GM12878 (cell line): ENCODE measurements around the gene EVI2B. TPM values are rescaled to one million over a fixed set of nuclear protein-coding genes. Genes with fewer than 3 reads are reported as not detected.

Source experiments
- CBFB ChIP-seq: IDR thresholded peaks from 2 replicates; pipeline ENCODE4 v1.6.1; 2016; ENCODE audit warnings: antibody characterized with exemption, low read depth
- CHD1 ChIP-seq: IDR thresholded peaks from 2 replicates; pipeline ENCODE4 v1.6.1; 2012; ENCODE audit warnings: low read depth, low read length, improper control_type of control experiment
- EP300 ChIP-seq, 2 experiments: fragments of 150-350 bp in 1 of 2; IDR thresholded peaks; 2 replicates each; pipeline ENCODE4 v1.6.1; 2011 to 2012; ENCODE audit warnings: low read depth in 2 of 2, low read length in 2 of 2, borderline replicate concordance in 1 of 2, improper control_type of control experiment in 1 of 2, inconsistent platforms in 1 of 2; ENCODE audit not compliant: control insufficient read depth in 1 of 2
- SIX5 ChIP-seq: IDR thresholded peaks from 2 replicates; pipeline ENCODE4 v1.6.1; 2011; ENCODE audit warnings: mild to moderate bottlenecking, low read depth, low read length, moderate library complexity; ENCODE audit not compliant: severe bottlenecking
- SREBF2 ChIP-seq: IDR thresholded peaks from 2 replicates; pipeline ENCODE4 v1.6.1; 2012; ENCODE audit warnings: mild to moderate bottlenecking, low read length
- TBL1XR1 ChIP-seq: IDR thresholded peaks from 2 replicates; pipeline ENCODE4 v1.6.1; 2012; ENCODE audit warnings: low read depth, low read length, improper control_type of control experiment
- TCF12 ChIP-seq: IDR thresholded peaks from 2 replicates; pipeline ENCODE4 v1.6.1; 2011; ENCODE audit warnings: low read depth, mild to moderate bottlenecking, low read length
- YY1 ChIP-seq: IDR thresholded peaks from 2 replicates; pipeline ENCODE4 v1.6.1; 2011; ENCODE audit warnings: low read depth, mild to moderate bottlenecking, low read length
- polyA plus RNA-seq, 11 experiments: library from polyadenylated mRNA; depleted of rRNA in 4 of 11; unstranded in 6 of 11; stranded (reverse) in 5 of 11; fragments of >200 nt; fragmentation: Nextera tagmentation in 4 of 11; fragmentation: Illumina TruSeq in 1 of 11; extraction: Ambion mirVana in 4 of 11; extraction: Trizol in 1 of 11; gene quantifications; 1 replicate in 1 of 11; 2 replicates in 10 of 11; pipeline versions ENCODE4 v1.2.1 to v1.2.3, GENCODE V29; 2011 to 2016; ENCODE audit warnings: inconsistent platforms in 2 of 11, missing spikeins in 2 of 11, low read depth in 1 of 11
- total RNA-seq, 4 experiments: library from RNA; depleted of rRNA in 3 of 4; stranded (reverse); fragments of >200 nt in 3 of 4; fragmentation: Illumina TruSeq in 1 of 4; extraction: Trizol in 1 of 4; gene quantifications; 2 replicates each; pipeline versions ENCODE4 v1.2.1 to v1.2.3, GENCODE V29; 2013 to 2021
- TF ChIP-seq, protein P1 (sequence below): IDR thresholded peaks from 2 replicates; pipeline ENCODE4 v1.6.1; 2012; ENCODE audit warnings: improper control_type of control experiment, low read depth, low read length; ENCODE audit not compliant: insufficient replicate concordance
- TF ChIP-seq, protein P2 (sequence below): fragments of 150-350 bp; IDR thresholded peaks from 2 replicates; pipeline ENCODE4 v1.6.1; 2014; ENCODE audit warnings: mild to moderate bottlenecking, low read depth, low read length
- TF ChIP-seq, protein P3 (sequence below): fragments of 450-650 bp; IDR thresholded peaks from 2 replicates; pipeline ENCODE4 v1.6.1; 2017; ENCODE audit warnings: mild to moderate bottlenecking, moderate library complexity

EVI2B gene
- total and polyA plus RNA-seq, 10 of the 15 experiments (the other 5 are each of a cell fraction or from before 2014, with no cell fraction given): 26.2 to 195 (median 52.0) TPM

DNA sequence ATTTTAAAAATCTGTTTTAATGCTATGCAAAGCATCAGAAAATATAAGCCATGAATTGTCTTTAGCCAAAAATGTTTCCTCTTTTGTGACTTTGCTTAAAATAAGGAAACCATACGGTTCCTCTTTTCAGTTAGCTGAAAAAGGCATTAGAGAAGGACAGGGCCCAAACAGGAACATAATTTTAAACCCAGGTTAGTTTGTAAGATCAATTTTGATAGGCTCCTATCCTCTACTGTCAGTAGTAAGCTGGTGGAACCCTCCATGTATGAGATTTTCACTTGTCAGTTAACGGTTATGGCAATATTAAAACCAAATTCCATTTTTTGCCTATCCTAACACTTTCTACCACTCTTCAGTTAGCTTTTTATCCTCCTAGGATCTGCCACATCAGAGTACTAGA is 4.3 kb downstream of the EVI2B start (continued):
- no peak for TF ChIP-seq EP300 (IDR thresholded peaks at IDR 0.05; ENCODE audit: borderline replicate concordance in 1 of 2, control insufficient read depth in 1 of 2, low read depth in 2 of 2, low read length in 2 of 2)
- no peak for TF ChIP-seq SIX5
- TF ChIP-seq TCF12: no peak
- TF ChIP-seq CBFB: no peak
- TF ChIP-seq, protein P1, sequence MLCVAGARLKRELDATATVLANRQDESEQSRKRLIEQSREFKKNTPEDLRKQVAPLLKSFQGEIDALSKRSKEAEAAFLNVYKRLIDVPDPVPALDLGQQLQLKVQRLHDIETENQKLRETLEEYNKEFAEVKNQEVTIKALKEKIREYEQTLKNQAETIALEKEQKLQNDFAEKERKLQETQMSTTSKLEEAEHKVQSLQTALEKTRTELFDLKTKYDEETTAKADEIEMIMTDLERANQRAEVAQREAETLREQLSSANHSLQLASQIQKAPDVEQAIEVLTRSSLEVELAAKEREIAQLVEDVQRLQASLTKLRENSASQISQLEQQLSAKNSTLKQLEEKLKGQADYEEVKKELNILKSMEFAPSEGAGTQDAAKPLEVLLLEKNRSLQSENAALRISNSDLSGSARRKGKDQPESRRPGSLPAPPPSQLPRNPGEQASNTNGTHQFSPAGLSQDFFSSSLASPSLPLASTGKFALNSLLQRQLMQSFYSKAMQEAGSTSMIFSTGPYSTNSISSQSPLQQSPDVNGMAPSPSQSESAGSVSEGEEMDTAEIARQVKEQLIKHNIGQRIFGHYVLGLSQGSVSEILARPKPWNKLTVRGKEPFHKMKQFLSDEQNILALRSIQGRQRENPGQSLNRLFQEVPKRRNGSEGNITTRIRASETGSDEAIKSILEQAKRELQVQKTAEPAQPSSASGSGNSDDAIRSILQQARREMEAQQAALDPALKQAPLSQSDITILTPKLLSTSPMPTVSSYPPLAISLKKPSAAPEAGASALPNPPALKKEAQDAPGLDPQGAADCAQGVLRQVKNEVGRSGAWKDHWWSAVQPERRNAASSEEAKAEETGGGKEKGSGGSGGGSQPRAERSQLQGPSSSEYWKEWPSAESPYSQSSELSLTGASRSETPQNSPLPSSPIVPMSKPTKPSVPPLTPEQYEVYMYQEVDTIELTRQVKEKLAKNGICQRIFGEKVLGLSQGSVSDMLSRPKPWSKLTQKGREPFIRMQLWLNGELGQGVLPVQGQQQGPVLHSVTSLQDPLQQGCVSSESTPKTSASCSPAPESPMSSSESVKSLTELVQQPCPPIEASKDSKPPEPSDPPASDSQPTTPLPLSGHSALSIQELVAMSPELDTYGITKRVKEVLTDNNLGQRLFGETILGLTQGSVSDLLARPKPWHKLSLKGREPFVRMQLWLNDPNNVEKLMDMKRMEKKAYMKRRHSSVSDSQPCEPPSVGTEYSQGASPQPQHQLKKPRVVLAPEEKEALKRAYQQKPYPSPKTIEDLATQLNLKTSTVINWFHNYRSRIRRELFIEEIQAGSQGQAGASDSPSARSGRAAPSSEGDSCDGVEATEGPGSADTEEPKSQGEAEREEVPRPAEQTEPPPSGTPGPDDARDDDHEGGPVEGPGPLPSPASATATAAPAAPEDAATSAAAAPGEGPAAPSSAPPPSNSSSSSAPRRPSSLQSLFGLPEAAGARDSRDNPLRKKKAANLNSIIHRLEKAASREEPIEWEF: peak; percentile 17
- TF ChIP-seq CHD1: no peak; the same call in 1 of the 2 replicates
- TF ChIP-seq, protein P2, sequence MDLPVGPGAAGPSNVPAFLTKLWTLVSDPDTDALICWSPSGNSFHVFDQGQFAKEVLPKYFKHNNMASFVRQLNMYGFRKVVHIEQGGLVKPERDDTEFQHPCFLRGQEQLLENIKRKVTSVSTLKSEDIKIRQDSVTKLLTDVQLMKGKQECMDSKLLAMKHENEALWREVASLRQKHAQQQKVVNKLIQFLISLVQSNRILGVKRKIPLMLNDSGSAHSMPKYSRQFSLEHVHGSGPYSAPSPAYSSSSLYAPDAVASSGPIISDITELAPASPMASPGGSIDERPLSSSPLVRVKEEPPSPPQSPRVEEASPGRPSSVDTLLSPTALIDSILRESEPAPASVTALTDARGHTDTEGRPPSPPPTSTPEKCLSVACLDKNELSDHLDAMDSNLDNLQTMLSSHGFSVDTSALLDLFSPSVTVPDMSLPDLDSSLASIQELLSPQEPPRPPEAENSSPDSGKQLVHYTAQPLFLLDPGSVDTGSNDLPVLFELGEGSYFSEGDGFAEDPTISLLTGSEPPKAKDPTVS: 0 out of 2 replicates have a peak, but pooled peaks have one; percentile 30
- TF ChIP-seq TBL1XR1: no peak
- TF ChIP-seq, protein P3, sequence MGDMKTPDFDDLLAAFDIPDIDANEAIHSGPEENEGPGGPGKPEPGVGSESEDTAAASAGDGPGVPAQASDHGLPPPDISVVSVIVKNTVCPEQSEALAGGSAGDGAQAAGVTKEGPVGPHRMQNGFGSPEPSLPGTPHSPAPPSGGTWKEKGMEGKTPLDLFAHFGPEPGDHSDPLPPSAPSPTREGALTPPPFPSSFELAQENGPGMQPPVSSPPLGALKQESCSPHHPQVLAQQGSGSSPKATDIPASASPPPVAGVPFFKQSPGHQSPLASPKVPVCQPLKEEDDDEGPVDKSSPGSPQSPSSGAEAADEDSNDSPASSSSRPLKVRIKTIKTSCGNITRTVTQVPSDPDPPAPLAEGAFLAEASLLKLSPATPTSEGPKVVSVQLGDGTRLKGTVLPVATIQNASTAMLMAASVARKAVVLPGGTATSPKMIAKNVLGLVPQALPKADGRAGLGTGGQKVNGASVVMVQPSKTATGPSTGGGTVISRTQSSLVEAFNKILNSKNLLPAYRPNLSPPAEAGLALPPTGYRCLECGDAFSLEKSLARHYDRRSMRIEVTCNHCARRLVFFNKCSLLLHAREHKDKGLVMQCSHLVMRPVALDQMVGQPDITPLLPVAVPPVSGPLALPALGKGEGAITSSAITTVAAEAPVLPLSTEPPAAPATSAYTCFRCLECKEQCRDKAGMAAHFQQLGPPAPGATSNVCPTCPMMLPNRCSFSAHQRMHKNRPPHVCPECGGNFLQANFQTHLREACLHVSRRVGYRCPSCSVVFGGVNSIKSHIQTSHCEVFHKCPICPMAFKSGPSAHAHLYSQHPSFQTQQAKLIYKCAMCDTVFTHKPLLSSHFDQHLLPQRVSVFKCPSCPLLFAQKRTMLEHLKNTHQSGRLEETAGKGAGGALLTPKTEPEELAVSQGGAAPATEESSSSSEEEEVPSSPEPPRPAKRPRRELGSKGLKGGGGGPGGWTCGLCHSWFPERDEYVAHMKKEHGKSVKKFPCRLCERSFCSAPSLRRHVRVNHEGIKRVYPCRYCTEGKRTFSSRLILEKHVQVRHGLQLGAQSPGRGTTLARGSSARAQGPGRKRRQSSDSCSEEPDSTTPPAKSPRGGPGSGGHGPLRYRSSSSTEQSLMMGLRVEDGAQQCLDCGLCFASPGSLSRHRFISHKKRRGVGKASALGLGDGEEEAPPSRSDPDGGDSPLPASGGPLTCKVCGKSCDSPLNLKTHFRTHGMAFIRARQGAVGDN: peak; percentile 36; the same call in 1 of the 2 replicates
- no peak for TF ChIP-seq YY1
- peak; percentile 66 for TF ChIP-seq SREBF2
